CD4-positive, alpha-beta memory T cell (primary cell): ENCODE data around the gene CNOT11. TPM values are rescaled to one million over a fixed set of nuclear protein-coding genes. Genes with fewer than 3 reads are reported as not detected.

Experiments
- CTCF ChIA-PET: fragments of 350-600 bp; sonication (Branson Sonifier 250); formaldehyde crosslinking; loops from one replicate; lab custom pipeline; 2021; ENCODE audit warnings: inconsistent platforms; ENCODE audit not compliant: partially characterized antibody; lab: Charles Lee
- POLR2A ChIA-PET: fragments of 350-600 bp; sonication (Branson Sonifier 250); formaldehyde crosslinking; loops from one replicate; lab custom pipeline; 2021; ENCODE audit not compliant: partially characterized antibody; lab: Charles Lee
- DNase-seq, 5 donors: peaks; one replicate each; pipeline versions ENCODE4 v3.0.0 to v3.0.0-alpha.2; 2020 to 2022; ENCODE audit warnings: mixed read lengths in 1 of 5
- H3K27ac ChIP-seq: one replicate; pipeline ENCODE4 v1.7.0; 2013; ENCODE audit warnings: low read depth, low read length
- H3K27me3 ChIP-seq: 2 replicates; pipeline ENCODE4 v1.7.0; 2013; ENCODE audit warnings: mild to moderate bottlenecking, low read length, moderate library complexity; ENCODE audit not compliant: insufficient read depth
- H3K36me3 ChIP-seq: 2 replicates; pipeline ENCODE4 v1.7.0; 2013; ENCODE audit warnings: mild to moderate bottlenecking, low read length, moderate library complexity; ENCODE audit not compliant: insufficient read depth
- H3K4me1 ChIP-seq: 2 replicates; pipeline ENCODE4 v1.7.0; 2013; ENCODE audit warnings: mild to moderate bottlenecking, low read length, moderate library complexity; ENCODE audit not compliant: insufficient read depth
- H3K4me3 ChIP-seq, 2 donors: one replicate each; pipeline ENCODE4 v1.7.0; 2013; ENCODE audit warnings: low read length in 2 of 2, mild to moderate bottlenecking in 1 of 2
- H3K9me3 ChIP-seq, 2 donors: one replicate each; pipeline ENCODE4 v1.7.0; 2013; ENCODE audit warnings: low read length in 2 of 2, control low read depth in 1 of 2; ENCODE audit not compliant: control insufficient read depth in 1 of 2
- H3K27ac Mint-ChIP-seq, 7 donors: one replicate each; pipeline ENCODE4 v1.8.0; 2020 to 2021; ENCODE audit warnings: mixed read lengths in 7 of 7, mild to moderate bottlenecking in 6 of 7, inconsistent platforms in 3 of 7, moderate library complexity in 3 of 7
- H3K27me3 Mint-ChIP-seq, 2 donors: one replicate each; pipeline ENCODE4 v1.8.0; 2020 to 2021; ENCODE audit warnings: mixed read lengths in 2 of 2
- H3K36me3 Mint-ChIP-seq, 2 donors: one replicate each; pipeline ENCODE4 v1.8.0; 2020 to 2021; ENCODE audit warnings: mixed read lengths in 2 of 2, inconsistent platforms in 1 of 2, mild to moderate bottlenecking in 1 of 2
- H3K4me1 Mint-ChIP-seq, 4 donors: one replicate each; pipeline ENCODE4 v1.8.0; 2020 to 2021; ENCODE audit warnings: mixed read lengths in 4 of 4, mild to moderate bottlenecking in 1 of 4
- H3K4me3 Mint-ChIP-seq, 8 donors: one replicate each; pipeline ENCODE4 v1.8.0; 2020 to 2021; ENCODE audit warnings: mixed read lengths in 8 of 8, mild to moderate bottlenecking in 7 of 8, moderate library complexity in 6 of 8, inconsistent platforms in 3 of 8
- H3K9me3 Mint-ChIP-seq, 8 donors: one replicate each; pipeline ENCODE4 v1.8.0; 2020 to 2021; ENCODE audit warnings: mixed read lengths in 8 of 8, mild to moderate bottlenecking in 5 of 8, inconsistent platforms in 3 of 8, moderate library complexity in 1 of 8
- intact Hi-C: fragments of 100-400 bp; cut with micrococcal nuclease; formaldehyde crosslinking; loops from one replicate; pipeline ENCODE4 v1.15.1; 2023
- polyA plus RNA-seq, 2 donors: library from polyadenylated mRNA; unstranded; fragments of 300-500 nt; fragmentation: Illumina TruSeq; gene quantifications; one replicate each; pipeline ENCODE4 v1.2.3, GENCODE V29; 2021
- total RNA-seq, 2 experiments: library from RNA; stranded (reverse); gene quantifications; one replicate each; pipeline ENCODE4 v1.2.3, GENCODE V29; 2021

CNOT11 gene
- total and polyA plus RNA-seq, 4 experiments from 2014 or later: 53.8 to 75.5 (median 59.5) TPM

GRCh38 chr2:101274142-101274541 is 21.5 kb downstream of the CNOT11 start:
- Histone ChIP-seq H3K4me3 (no peak overlapping the region), H3K27ac (no peak overlapping the region), H3K4me1 (peaks cover 23% of the 10 kb centered on the region), H3K9me3 (no peaks in the 10 kb centered on the region), H3K36me3 (peaks cover 70% of the 10 kb centered on the region), H3K27me3 (no peaks in the 10 kb centered on the region)
- CTCF ChIA-PET: interaction anchor here (0.7 kb wide), 1 partner anchor 262 kb away, joined by 3 read pairs; no protein-coding TSS in a partner anchor
- peaks cover 35 to 73% of the 10 kb centered on the region in 2 donors for H3K36me3 Mint-ChIP-seq
- no peaks in the 10 kb centered on the region for H3K27me3 Mint-ChIP-seq
- DNase-seq: no peak
- intact Hi-C loops: loop anchor here (5.0 kb wide), 1 partner anchor 33 kb away; the partner anchor contains the start of gene RNF149
- peak overlapping the region in 6 of 7 donors; percentile 1 to 85 (median 28) for H3K27ac Mint-ChIP-seq
- H3K4me3 Mint-ChIP-seq: no peak overlapping the region
- H3K9me3 Mint-ChIP-seq: no peaks in the 10 kb centered on the region
- H3K4me1 Mint-ChIP-seq: peaks cover 23 to 34% (median 25%) of the 10 kb centered on the region in 4 donors
- POLR2A ChIA-PET: interaction anchor here (1.2 kb wide), 1 partner anchor 8 kb away, joined by 3 read pairs; no protein-coding TSS in a partner anchor

GRCh38 chr2:101277111-101277510 is 24.4 kb downstream of the CNOT11 start:
- no peak overlapping the region for H3K4me3 ChIP-seq
- peaks cover 42 to 72% of the 10 kb centered on the region in 2 donors for H3K36me3 Mint-ChIP-seq
- ChIA-PET POLR2A (interaction anchor here (1.1 to 1.4 kb wide), 2 partner anchors 30 to 32 kb away, joined by 3 to 4 read pairs; partner anchors contain the start of gene RNF149), CTCF (no interaction called here)
- no peaks in the 10 kb centered on the region for H3K27me3 ChIP-seq
- H3K36me3 ChIP-seq: peaks cover 63% of the 10 kb centered on the region
- peaks cover 20% of the 10 kb centered on the region for H3K4me1 ChIP-seq
- no peaks in the 10 kb centered on the region for H3K9me3 Mint-ChIP-seq
- H3K9me3 ChIP-seq: no peaks in the 10 kb centered on the region
- H3K27me3 Mint-ChIP-seq: no peaks in the 10 kb centered on the region
- H3K4me3 Mint-ChIP-seq: no peak overlapping the region
- no peak overlapping the region for H3K27ac ChIP-seq
- intact Hi-C loops: no loop called here
- H3K4me1 Mint-ChIP-seq: peaks cover 20 to 36% (median 30%) of the 10 kb centered on the region in 4 donors
- DNase-seq: no peak
- H3K27ac Mint-ChIP-seq: no peak overlapping the region

- no peaks in the 10 kb centered on the region for H3K27me3 ChIP-seq
- Mint-ChIP-seq H3K36me3 (peaks cover 50 to 74% of the 10 kb centered on the region in 2 donors), H3K9me3 (no peaks in the 10 kb centered on the region), H3K27me3 (no peaks in the 10 kb centered on the region), H3K4me3 (no peak overlapping the region), H3K4me1 (peaks cover 22 to 34% (median 30%) of the 10 kb centered on the region in 4 donors), H3K27ac (peak overlapping the region; percentile 8 to 81 (median 66))
- no peak overlapping the region for H3K27ac ChIP-seq
- no peak for DNase-seq
- no peaks in the 10 kb centered on the region for H3K9me3 ChIP-seq
- CTCF ChIA-PET: no interaction called here
- POLR2A ChIA-PET: no interaction called here
- intact Hi-C loops: no loop called here
- peaks cover 60% of the 10 kb centered on the region for H3K36me3 ChIP-seq
- peaks cover 4% of the 10 kb centered on the region for H3K4me1 ChIP-seq
- no peak overlapping the region for H3K4me3 ChIP-seq
Observed at GRCh38 chr2:101278925-101279324, 26.2 kb downstream of the CNOT11 start.

GRCh38 chr2:101281482-101281881 is 28.8 kb downstream of the CNOT11 start:
- CTCF ChIA-PET: interaction anchor here (0.7 to 2.0 kb wide), 7 partner anchors 18 to 107 kb away, joined by 3 to 8 read pairs (median 5); no protein-coding TSS in a partner anchor
- Histone ChIP-seq H3K27me3 (no peaks in the 10 kb centered on the region), H3K4me3 (no peak overlapping the region), H3K36me3 (peaks cover 71% of the 10 kb centered on the region), H3K9me3 (no peaks in the 10 kb centered on the region), H3K27ac (no peak overlapping the region), H3K4me1 (no peaks in the 10 kb centered on the region)
- peaks cover 22 to 44% (median 35%) of the 10 kb centered on the region in 4 donors for H3K4me1 Mint-ChIP-seq
- peaks cover 67 to 85% of the 10 kb centered on the region in 2 donors for H3K36me3 Mint-ChIP-seq
- H3K4me3 Mint-ChIP-seq: peak overlapping the region in 1 of 8 donors; percentile 34
- no peaks in the 10 kb centered on the region for H3K27me3 Mint-ChIP-seq
- DNase-seq: no peak
- POLR2A ChIA-PET: interaction anchor here (1.0 to 1.3 kb wide), 2 partner anchors 8 to 11 kb away, joined by 3 to 6 read pairs; no protein-coding TSS in a partner anchor
- intact Hi-C loops: no loop called here
- peak overlapping the region; percentile 8 to 85 (median 42) for H3K27ac Mint-ChIP-seq
- no peaks in the 10 kb centered on the region for H3K9me3 Mint-ChIP-seq

GRCh38 chr2:101282980-101283379 is 30.3 kb downstream of the CNOT11 start:
- H3K27me3 Mint-ChIP-seq: no peaks in the 10 kb centered on the region
- intact Hi-C loops: no loop called here
- H3K4me3 ChIP-seq: no peak overlapping the region
- peaks cover 66 to 90% of the 10 kb centered on the region in 2 donors for H3K36me3 Mint-ChIP-seq
- no peaks in the 10 kb centered on the region for H3K4me1 ChIP-seq
- no peaks in the 10 kb centered on the region for H3K9me3 ChIP-seq
- no peaks in the 10 kb centered on the region for H3K9me3 Mint-ChIP-seq
- ChIA-PET POLR2A (interaction anchor here (1.1 to 1.3 kb wide), 3 partner anchors 13 to 30 kb away, joined by 4 to 6 read pairs (median 4); partner anchors contain the start of gene CNOT11), CTCF (interaction anchor here (1.1 to 2.6 kb wide), 2 partner anchors 16 to 59 kb away, joined by 3 to 7 read pairs; no protein-coding TSS in a partner anchor)
- no peak overlapping the region for H3K27ac ChIP-seq
- no peak for DNase-seq
- peaks cover 23 to 53% (median 39%) of the 10 kb centered on the region in 4 donors for H3K4me1 Mint-ChIP-seq
- H3K4me3 Mint-ChIP-seq: no peak overlapping the region
- H3K27ac Mint-ChIP-seq: peak overlapping the region; percentile 48 to 89 (median 79)
- peaks cover 81% of the 10 kb centered on the region for H3K36me3 ChIP-seq
- H3K27me3 ChIP-seq: no peaks in the 10 kb centered on the region

GRCh38 chr2:101286684-101287083 is 34.0 kb downstream of the CNOT11 start:
- Mint-ChIP-seq H3K27ac (peak overlapping the region in 5 of 7 donors; percentile 25 to 63 (median 52)), H3K9me3 (no peaks in the 10 kb centered on the region), H3K4me1 (peaks cover 22 to 45% (median 38%) of the 10 kb centered on the region in 4 donors), H3K36me3 (peaks cover 55 to 82% of the 10 kb centered on the region in 2 donors), H3K27me3 (no peaks in the 10 kb centered on the region), H3K4me3 (no peak overlapping the region)
- Histone ChIP-seq H3K4me3 (no peak overlapping the region), H3K27ac (no peak overlapping the region), H3K27me3 (no peaks in the 10 kb centered on the region), H3K9me3 (no peaks in the 10 kb centered on the region), H3K36me3 (peaks cover 65% of the 10 kb centered on the region), H3K4me1 (no peaks in the 10 kb centered on the region)
- no peak for DNase-seq
- CTCF ChIA-PET: interaction anchor here (1.6 kb wide), 1 partner anchor 274 kb away, joined by 3 read pairs; no protein-coding TSS in a partner anchor
- intact Hi-C loops: no loop called here
- POLR2A ChIA-PET: interaction anchor here (0.7 to 4.0 kb wide), 2 partner anchors 11 to 42 kb away, joined by 3 to 12 read pairs; no protein-coding TSS in a partner anchor

GRCh38 chr2:101287303-101287702 is 34.6 kb downstream of the CNOT11 start:
- Mint-ChIP-seq H3K4me1 (peaks cover 19 to 40% (median 34%) of the 10 kb centered on the region in 4 donors), H3K4me3 (no peak overlapping the region), H3K27ac (peak overlapping the region in 3 of 7 donors; percentile 42 to 65 (median 54)), H3K36me3 (peaks cover 49 to 82% of the 10 kb centered on the region in 2 donors), H3K27me3 (no peaks in the 10 kb centered on the region), H3K9me3 (no peaks in the 10 kb centered on the region)
- ChIA-PET POLR2A (interaction anchor here (1.1 to 4.0 kb wide), 3 partner anchors 17 to 1132 kb away, joined by 3 to 12 read pairs (median 4); no protein-coding TSS in a partner anchor), CTCF (interaction anchor here (1.6 kb wide), 1 partner anchor 274 kb away, joined by 3 read pairs; no protein-coding TSS in a partner anchor)
- Histone ChIP-seq H3K27ac (no peak overlapping the region), H3K4me1 (no peaks in the 10 kb centered on the region), H3K9me3 (no peaks in the 10 kb centered on the region), H3K4me3 (no peak overlapping the region), H3K36me3 (peaks cover 59% of the 10 kb centered on the region), H3K27me3 (no peaks in the 10 kb centered on the region)
- intact Hi-C loops: no loop called here
- no peak for DNase-seq
